LNCAP (cell line): Measurements from ENCODE around the gene KIRREL3.

Experiments
- CTCF ChIP-seq: fragments of 450-650 bp; IDR thresholded peaks from 2 replicates; pipeline ENCODE4 v1.5.1; 2017; ENCODE audit warnings: mild to moderate bottlenecking

Gene KIRREL3

GRCh38 chr11:126722956-126723664, 277.5 kb downstream of the KIRREL3 start:
- TF ChIP-seq CTCF: no peak

GRCh38 chr11:126722006-126722736, 278.4 kb downstream of the KIRREL3 start:
- TF ChIP-seq CTCF: no peak

GRCh38 chr11:126720539-126721235, 279.9 kb downstream of the KIRREL3 start:
- TF ChIP-seq CTCF: no peak

- TF ChIP-seq CTCF: no peak
These were observed 280.8 kb downstream of the KIRREL3 start for GRCh38 chr11:126719740-126720139.

GRCh38 chr11:126718276-126718675, 282.3 kb downstream of the KIRREL3 start:
- no peak for TF ChIP-seq CTCF

GRCh38 chr11:126716456-126717083, 284.0 kb downstream of the KIRREL3 start:
- peak; percentile 72 for TF ChIP-seq CTCF

GRCh38 chr11:126713806-126714205, 286.8 kb downstream of the KIRREL3 start:
- TF ChIP-seq CTCF: no peak
